HG03159 (cell line): ENCODE results near the gene CES2.
"Not testable (repeated sequence)": the region's sequence is repeated elsewhere in the genome, so short reads cannot be mapped to it uniquely, and the experiment has no call there.

Source experiments
- ATAC-seq: cut with Tn5 transposase; IDR thresholded peaks from one replicate; pipeline ENCODE4 v1.9.1; 2021; ENCODE audit warnings: mild to moderate bottlenecking, moderate library complexity; ENCODE audit not compliant: unreplicated experiment

CES2 gene

GRCh38 chr16:66934138-66934838 lies 1.0 kb upstream of the CES2 start, which contains the start of gene CIAO2B:
CIAO2B (minus strand) TSS chr16:66934402; CDS start chr16:66934364, 38 bp downstream.
- peak; percentile 63 for ATAC-seq

GRCh38 chr16:66934839-66935313 lies 440 bp upstream of the CES2 start:
- peak; percentile 19 for ATAC-seq

DNA sequence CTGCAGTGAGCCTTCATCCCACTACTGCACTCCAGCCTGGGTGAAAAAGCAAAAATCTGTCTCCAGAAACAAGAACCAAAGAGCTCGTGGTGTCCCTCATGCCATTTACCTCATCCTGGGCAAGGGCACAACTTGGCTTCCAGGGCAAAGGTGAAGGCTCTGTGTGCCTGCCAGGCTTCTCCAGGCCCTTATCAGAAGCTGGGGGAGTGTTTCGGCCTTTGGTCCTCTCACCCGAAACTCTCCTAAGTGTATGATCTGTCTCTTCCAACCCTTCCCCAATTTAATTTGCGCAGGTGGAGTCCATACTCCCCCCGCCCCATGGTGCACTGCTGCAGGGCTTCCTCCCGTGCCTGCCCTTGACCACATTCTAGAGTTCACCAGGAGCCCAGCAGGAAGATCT lies 1.1 kb downstream of the CES2 start:
- ATAC-seq = no peak

DNA sequence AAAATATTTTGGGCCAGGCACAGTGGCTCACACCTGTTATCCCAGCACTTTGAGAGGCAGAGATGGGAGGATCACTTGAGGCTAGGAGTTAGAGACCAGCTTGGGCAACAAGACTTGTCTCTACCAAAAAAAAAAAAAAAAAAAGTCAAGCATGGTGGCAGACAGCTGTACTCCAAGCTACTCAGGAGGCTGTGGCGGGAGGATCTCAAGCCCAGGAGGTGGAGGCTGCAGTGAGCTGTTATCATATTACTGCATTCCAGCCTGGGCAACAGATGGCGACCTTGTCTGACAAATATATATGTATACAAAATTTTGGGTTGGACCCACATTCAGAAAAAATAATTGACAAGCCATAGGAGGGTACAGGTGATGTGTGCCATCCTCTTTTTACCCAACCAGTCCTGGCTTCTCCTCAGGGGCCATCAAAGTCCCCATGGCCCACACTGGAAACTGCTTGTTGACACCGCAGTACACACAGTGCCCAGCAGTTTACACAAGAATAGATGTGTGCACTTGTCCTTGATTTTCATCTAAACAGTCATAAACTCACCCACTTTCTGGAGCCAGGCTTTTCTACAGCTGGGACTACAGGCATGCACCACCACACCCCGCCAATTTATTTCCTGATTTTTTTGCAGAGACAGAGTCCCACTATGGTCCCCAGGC lies 1.7 kb downstream of the CES2 start:
- no peak for ATAC-seq

GRCh38 chr16:66937725-66938337 lies 2.5 kb downstream of the CES2 start:
- ATAC-seq = no peak

DNA sequence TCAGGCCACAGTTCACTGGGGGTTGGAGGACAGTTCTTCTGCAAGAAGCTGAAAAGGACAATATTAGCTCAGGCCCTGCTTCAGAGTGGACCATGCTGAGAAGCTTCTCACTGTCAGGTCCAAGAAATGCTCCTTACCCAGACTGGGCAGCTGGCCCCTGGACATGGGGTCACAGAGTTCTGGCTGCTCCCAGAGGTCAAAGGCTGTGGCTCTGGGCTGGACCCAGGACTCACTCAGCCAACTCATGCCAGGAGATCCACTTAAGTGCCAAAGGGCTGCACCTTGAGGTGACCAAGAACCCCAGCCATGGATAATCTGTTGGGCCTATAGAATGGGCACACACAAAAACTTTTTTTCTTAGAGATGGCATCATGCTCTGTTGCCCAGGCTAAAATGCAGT lies 4.0 kb downstream of the CES2 start:
- no peak for ATAC-seq

GRCh38 chr16:66940236-66940635 lies 4.9 kb downstream of the CES2 start:
- no peak for ATAC-seq

DNA sequence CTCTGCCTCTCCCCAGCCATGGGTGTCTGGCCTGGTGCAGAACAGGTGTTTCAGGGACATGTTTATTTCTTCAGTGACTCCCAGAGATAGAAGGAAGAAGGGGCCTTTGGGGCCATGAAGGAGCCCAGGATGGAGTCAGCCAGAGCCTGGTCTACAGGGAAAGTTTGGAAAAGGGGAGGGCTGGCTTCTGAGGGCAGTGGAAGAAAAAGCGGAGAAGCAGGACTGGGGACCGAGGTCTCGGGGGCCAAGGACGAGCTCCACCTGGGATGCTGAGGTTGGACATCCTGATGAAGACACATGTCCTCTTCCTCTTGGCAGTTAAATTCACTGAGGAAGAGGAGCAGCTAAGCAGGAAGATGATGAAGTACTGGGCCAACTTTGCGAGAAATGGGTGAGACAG lies 7.7 kb downstream of the CES2 start:
- no peak for ATAC-seq

DNA sequence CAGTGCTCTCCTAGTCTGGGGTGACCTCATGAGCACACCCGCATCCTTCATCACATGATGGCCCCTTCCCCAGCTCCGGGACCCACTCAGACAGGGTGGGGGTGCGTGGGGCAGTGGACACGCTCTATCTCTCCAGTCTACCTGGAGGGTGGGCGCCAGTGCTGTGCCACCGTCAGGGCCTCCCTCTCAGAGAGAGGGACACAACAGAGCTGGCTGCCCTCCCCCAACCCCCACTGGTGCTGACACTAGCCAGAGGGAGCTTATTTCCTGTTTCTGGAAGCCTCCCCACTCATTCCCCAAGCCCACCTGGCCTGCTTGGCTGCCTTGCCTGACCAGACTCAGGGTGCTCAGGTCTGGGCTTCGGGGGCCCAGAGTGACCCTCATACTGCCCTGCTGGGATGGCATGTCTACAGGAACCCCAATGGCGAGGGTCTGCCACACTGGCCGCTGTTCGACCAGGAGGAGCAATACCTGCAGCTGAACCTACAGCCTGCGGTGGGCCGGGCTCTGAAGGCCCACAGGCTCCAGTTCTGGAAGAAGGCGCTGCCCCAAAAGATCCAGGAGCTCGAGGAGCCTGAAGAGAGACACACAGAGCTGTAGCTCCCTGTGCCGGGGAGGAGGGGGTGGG lies 8.2 kb downstream of the CES2 start:
- no peak for ATAC-seq

DNA sequence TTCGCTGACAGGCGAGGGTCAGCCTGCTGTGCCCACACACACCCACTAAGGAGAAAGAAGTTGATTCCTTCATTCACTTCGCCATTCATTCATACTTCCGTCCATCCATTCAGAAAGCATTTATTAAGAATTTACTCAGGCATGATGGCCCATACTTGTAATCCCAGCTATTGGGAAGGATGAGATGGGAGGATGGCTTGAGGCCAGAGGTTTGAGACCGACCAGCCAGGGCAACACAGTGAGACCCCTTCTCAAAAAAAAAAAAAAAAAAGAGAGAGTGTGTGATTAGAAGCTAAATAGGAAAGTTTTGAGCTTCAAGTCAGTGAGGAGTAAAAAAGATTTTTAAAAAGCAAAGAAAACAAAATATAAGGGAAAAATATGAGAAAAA lies 8.7 kb downstream of the CES2 start:
- no peak for ATAC-seq

DNA sequence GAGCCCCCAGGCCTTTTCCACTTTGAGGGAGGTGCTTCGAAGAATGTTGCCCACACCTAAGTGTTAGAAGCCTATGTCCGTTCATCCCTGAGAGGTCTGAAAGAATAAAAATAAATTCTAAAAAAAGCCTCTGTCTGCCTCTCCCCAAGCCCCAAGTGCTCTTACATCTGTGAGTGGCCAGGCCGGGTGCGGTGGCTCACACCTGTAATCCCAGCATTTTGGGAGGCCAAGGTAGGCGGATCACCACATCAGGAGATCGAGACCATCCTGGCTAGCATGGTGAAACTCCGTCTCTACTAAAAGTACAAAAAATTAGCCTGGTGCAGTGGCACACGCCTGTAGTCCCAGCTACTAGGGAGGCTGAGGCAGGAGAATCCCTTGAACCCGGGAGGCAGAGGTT lies 9.7 kb downstream of the CES2 start:
- not testable (repeated sequence) for ATAC-seq

DNA sequence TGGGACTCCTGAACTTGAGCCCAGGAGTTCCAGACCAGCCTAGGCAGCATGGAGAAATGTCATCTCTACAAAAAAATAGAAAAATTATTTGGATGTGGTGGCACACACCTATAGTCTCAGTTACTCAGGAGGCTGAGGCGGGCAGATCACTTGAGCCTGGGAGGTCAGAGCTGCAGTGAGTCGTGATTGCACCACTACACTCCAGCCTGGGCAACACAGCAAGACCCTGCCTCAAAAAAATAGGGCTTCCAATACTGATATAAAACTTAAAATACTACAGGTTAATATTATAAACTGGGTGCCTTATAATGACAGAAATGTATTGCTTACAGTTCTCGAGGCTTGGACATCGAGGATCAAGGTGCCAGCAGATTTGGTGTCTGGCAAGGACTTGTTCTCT lies 10.6 kb downstream of the CES2 start:
- no peak for ATAC-seq

DNA sequence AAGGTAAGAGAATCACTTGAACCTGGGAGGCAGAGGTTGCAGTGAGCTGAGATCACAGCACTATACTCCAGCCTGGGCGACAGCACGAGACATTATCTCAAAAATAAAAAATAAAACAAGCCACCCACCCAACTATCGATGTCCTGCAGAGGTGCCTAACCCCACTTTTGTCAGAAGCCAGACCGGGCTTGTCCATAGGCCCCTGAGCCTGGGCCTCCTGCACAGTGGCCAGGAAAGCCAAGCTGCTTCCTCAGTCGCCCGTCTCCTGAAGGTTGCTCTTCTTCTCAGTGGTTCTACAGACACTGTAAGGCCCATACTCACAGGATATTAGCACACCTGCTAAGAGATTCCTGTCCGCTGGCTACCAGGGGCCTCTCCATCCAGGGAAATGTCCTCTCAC lies 11.2 kb downstream of the CES2 start:
- ATAC-seq = no peak

- no peak for ATAC-seq
These were observed 11.6 kb downstream of the CES2 start for GRCh38 chr16:66946974-66947301.

DNA sequence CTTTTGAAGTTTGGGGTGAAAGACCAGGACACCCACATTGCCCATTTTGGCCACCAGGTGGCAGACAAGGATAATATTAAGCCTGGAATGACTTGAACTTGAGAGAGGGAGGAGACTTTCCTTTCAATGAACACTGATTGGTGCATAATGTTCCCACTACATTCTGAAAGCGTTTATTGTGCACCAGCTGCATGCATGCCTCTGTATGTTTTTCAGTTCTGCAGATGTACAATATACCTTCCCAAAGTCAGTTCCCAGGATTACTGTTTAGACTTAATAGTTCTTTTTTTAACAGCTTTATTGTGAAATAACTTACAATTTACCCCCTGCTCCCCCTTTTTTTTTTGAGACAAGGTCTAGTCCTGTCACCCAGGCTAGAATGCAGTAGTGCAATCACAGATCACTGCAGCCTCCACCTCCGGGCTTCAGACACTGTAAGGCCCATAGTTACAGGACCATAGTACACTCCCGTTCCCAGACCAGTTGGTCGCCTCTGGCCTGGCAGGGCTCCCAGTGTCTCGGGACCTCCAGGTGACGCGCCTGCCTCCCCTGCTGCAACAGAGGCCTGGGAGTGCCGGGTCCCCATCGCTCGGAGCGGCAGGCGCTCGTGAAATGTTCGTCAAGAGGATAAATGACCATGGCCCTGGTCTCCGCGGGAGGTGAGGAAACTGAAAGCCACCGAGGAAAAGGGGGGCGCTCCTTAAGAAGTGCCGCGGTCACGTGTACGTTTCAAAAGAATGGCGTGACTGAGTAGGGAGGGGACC lies 12.2 kb downstream of the CES2 start:
- peak; percentile 71 for ATAC-seq

DNA sequence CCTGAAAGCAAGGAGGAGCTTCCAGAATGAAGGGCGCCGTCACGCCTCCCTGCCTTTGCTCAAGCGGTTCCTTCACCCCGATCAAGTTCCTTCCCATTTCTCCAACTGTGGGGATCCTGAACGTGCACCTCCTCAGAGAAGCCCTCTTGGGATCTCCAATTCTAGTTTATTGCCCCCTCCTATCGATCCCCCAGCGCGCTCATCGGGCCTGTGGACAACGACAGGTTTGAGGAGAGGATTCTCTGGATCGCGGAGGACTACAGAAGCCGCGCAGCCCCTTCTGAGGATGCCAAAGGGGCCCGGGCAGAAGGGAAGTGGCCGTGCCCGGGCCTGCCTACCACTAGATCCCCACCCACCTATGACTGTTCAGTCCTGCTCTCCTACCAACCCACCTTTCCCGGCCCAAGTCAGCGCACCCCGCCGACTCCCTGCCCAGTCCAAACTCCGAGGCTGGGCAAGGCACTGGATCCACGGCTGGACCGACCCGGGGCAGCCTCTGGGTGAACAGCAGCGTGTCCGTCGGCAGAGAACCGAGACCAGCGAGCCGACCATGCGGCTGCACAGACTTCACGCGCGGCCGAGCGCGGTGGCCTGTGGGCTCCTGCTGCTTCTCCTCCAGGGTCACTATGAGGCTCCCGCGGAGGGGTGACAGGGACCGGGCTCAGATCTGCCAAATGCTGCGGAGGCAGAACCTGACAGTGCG lies 13.0 kb downstream of the CES2 start:
- no peak for ATAC-seq

DNA sequence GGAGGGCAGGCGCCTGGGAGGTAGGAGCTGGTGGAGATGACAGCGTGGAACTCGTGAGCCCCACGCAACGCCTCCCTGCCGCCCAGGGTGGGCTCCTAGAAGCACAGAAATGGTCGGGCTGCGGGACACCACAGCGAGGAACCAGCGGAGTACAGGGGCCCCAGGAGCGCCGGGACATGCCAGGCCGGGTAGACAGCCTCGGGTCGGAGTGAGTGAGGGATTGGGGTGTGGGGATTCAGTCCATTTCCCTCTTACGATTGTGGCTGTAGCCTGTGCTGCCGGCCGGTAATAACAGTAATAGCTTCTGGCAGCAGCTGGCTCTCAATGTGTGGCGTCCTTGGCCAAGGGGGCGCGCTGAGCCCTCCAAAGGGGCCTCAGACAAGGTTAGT lies 13.5 kb downstream of the CES2 start:
- no peak for ATAC-seq

GRCh38 chr16:66949472-66949871 lies 14.2 kb downstream of the CES2 start:
- ATAC-seq = no peak

- no peak for ATAC-seq
These were observed 15.1 kb downstream of the CES2 start for GRCh38 chr16:66950437-66950836.

- no peak for ATAC-seq
These were observed 15.9 kb downstream of the CES2 start for GRCh38 chr16:66950971-66951790.
